HL-60 (cell line): ENCODE results near the gene KRTAP10-8.

Experiments
- CTCF ChIP-seq: IDR thresholded peaks from one replicate; pipeline ENCODE4 v1.5.1; 2011; ENCODE audit warnings: low read length, control low read depth, inconsistent platforms; ENCODE audit not compliant: insufficient read depth
- POLR2AphosphoS5 ChIP-seq: IDR thresholded peaks from 2 replicates; pipeline ENCODE4 v1.6.1; 2012; ENCODE audit warnings: low read depth
- REST ChIP-seq: IDR thresholded peaks from 2 replicates; pipeline ENCODE4 v1.6.1; 2012; ENCODE audit warnings: low read depth; ENCODE audit not compliant: insufficient replicate concordance
- SPI1 ChIP-seq: IDR thresholded peaks from 2 replicates; pipeline ENCODE4 v1.6.1; 2012; ENCODE audit warnings: low read depth, mild to moderate bottlenecking, borderline replicate concordance

- no peak for TF ChIP-seq CTCF
- no peak for TF ChIP-seq SPI1
- no peak for TF ChIP-seq POLR2AphosphoS5
- TF ChIP-seq REST: no peak
Observed at GRCh38 chr21:44626673-44627143, 14.8 kb downstream of the KRTAP10-8 start, which contains the start of gene KRTAP10-9.
